ENCODE data around the gene IL1A. TPM values are rescaled to one million over a fixed set of nuclear protein-coding genes. Genes with fewer than 3 reads are reported as not detected.

The IL1A gene
- total and polyA plus RNA-seq, 10 of the 15 experiments (the other 5 are each of a cell fraction or from before 2014, with no cell fraction given), result 0.10 to 8.7 (median 6.9) TPM

- TF ChIP-seq IKZF2 (IDR thresholded peaks at IDR 0.05) (peak; percentile 67 to 71; a peak in 3 of 4 replicates), POLR2AphosphoS5 (IDR thresholded peaks at IDR 0.05; ENCODE audit: low read length) (no peak), FOXM1 (IDR thresholded peaks at IDR 0.05; ENCODE audit: low read depth, low read length) (peak; percentile 66; the same call in 1 of the 2 replicates), CEBPB (IDR thresholded peaks at IDR 0.05; ENCODE audit: borderline replicate concordance in 1 of 2, low read depth in 2 of 2, low read length in 2 of 2) (no peak), YBX1 (IDR thresholded peaks at IDR 0.05) (no peak), MEF2A (IDR thresholded peaks at IDR 0.05; ENCODE audit: insufficient read depth, low read depth, low read length) (0 out of 2 replicates have a peak, but pooled peaks have one; percentile 48), SMAD1 (IDR thresholded peaks at IDR 0.05; ENCODE audit: low read depth, partially characterized antibody) (no peak), CHD2 (IDR thresholded peaks at IDR 0.05; ENCODE audit: borderline replicate concordance, low read depth, low read length) (peak; percentile 27; the same call in 1 of the 2 replicates), ZBED1 (IDR thresholded peaks at IDR 0.05; ENCODE audit: borderline replicate concordance) (no peak), JUNB (IDR thresholded peaks at IDR 0.05) (peak; percentile 79), MEF2B (IDR thresholded peaks at IDR 0.05; ENCODE audit: partially characterized antibody, poor library complexity, severe bottlenecking) (peak; percentile 52), RCOR1 (conservative IDR thresholded peaks at IDR 0.05; ENCODE audit: low read depth, low read length) (no peak), ZZZ3 (IDR thresholded peaks at IDR 0.05; ENCODE audit: control insufficient read depth, insufficient read length, low read depth) (no peak), IKZF1 (conservative IDR thresholded peaks at IDR 0.05) (peak; percentile 60), CBX3 (IDR thresholded peaks at IDR 0.05; ENCODE audit: borderline replicate concordance, low read depth) (no peak)
- TF ChIP-seq, protein P1, sequence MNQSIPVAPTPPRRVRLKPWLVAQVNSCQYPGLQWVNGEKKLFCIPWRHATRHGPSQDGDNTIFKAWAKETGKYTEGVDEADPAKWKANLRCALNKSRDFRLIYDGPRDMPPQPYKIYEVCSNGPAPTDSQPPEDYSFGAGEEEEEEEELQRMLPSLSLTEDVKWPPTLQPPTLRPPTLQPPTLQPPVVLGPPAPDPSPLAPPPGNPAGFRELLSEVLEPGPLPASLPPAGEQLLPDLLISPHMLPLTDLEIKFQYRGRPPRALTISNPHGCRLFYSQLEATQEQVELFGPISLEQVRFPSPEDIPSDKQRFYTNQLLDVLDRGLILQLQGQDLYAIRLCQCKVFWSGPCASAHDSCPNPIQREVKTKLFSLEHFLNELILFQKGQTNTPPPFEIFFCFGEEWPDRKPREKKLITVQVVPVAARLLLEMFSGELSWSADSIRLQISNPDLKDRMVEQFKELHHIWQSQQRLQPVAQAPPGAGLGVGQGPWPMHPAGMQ (IDR thresholded peaks at IDR 0.05; ENCODE audit: borderline replicate concordance), result no peak
- TF ChIP-seq, protein P2, sequence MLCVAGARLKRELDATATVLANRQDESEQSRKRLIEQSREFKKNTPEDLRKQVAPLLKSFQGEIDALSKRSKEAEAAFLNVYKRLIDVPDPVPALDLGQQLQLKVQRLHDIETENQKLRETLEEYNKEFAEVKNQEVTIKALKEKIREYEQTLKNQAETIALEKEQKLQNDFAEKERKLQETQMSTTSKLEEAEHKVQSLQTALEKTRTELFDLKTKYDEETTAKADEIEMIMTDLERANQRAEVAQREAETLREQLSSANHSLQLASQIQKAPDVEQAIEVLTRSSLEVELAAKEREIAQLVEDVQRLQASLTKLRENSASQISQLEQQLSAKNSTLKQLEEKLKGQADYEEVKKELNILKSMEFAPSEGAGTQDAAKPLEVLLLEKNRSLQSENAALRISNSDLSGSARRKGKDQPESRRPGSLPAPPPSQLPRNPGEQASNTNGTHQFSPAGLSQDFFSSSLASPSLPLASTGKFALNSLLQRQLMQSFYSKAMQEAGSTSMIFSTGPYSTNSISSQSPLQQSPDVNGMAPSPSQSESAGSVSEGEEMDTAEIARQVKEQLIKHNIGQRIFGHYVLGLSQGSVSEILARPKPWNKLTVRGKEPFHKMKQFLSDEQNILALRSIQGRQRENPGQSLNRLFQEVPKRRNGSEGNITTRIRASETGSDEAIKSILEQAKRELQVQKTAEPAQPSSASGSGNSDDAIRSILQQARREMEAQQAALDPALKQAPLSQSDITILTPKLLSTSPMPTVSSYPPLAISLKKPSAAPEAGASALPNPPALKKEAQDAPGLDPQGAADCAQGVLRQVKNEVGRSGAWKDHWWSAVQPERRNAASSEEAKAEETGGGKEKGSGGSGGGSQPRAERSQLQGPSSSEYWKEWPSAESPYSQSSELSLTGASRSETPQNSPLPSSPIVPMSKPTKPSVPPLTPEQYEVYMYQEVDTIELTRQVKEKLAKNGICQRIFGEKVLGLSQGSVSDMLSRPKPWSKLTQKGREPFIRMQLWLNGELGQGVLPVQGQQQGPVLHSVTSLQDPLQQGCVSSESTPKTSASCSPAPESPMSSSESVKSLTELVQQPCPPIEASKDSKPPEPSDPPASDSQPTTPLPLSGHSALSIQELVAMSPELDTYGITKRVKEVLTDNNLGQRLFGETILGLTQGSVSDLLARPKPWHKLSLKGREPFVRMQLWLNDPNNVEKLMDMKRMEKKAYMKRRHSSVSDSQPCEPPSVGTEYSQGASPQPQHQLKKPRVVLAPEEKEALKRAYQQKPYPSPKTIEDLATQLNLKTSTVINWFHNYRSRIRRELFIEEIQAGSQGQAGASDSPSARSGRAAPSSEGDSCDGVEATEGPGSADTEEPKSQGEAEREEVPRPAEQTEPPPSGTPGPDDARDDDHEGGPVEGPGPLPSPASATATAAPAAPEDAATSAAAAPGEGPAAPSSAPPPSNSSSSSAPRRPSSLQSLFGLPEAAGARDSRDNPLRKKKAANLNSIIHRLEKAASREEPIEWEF (IDR thresholded peaks at IDR 0.05; ENCODE audit: insufficient replicate concordance, low read depth, low read length), result no peak
- TF ChIP-seq, protein P3, sequence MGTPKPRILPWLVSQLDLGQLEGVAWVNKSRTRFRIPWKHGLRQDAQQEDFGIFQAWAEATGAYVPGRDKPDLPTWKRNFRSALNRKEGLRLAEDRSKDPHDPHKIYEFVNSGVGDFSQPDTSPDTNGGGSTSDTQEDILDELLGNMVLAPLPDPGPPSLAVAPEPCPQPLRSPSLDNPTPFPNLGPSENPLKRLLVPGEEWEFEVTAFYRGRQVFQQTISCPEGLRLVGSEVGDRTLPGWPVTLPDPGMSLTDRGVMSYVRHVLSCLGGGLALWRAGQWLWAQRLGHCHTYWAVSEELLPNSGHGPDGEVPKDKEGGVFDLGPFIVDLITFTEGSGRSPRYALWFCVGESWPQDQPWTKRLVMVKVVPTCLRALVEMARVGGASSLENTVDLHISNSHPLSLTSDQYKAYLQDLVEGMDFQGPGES (IDR thresholded peaks at IDR 0.05), result no peak
- TF ChIP-seq, protein P4, sequence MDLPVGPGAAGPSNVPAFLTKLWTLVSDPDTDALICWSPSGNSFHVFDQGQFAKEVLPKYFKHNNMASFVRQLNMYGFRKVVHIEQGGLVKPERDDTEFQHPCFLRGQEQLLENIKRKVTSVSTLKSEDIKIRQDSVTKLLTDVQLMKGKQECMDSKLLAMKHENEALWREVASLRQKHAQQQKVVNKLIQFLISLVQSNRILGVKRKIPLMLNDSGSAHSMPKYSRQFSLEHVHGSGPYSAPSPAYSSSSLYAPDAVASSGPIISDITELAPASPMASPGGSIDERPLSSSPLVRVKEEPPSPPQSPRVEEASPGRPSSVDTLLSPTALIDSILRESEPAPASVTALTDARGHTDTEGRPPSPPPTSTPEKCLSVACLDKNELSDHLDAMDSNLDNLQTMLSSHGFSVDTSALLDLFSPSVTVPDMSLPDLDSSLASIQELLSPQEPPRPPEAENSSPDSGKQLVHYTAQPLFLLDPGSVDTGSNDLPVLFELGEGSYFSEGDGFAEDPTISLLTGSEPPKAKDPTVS (IDR thresholded peaks at IDR 0.05; ENCODE audit: low read depth, low read length), result no peak
These were observed 19.6 kb upstream of the IL1A start (continued) for GRCh38 chr2:112803691-112804521.

Data from GM12878 (cell line).